GM12801 (cell line): ENCODE results near the gene PTPRE.

ENCODE experiments used
- TF ChIP-seq, protein P1 (sequence below): IDR thresholded peaks from one replicate; pipeline ENCODE4 v1.5.1; 2011; ENCODE audit warnings: control low read depth; ENCODE audit not compliant: insufficient read length; ENCODE audit errors: extremely low read depth

The PTPRE gene

GRCh38 chr10:127943336-127943910 lies 36.5 kb downstream of the PTPRE start:
- TF ChIP-seq, protein P1, sequence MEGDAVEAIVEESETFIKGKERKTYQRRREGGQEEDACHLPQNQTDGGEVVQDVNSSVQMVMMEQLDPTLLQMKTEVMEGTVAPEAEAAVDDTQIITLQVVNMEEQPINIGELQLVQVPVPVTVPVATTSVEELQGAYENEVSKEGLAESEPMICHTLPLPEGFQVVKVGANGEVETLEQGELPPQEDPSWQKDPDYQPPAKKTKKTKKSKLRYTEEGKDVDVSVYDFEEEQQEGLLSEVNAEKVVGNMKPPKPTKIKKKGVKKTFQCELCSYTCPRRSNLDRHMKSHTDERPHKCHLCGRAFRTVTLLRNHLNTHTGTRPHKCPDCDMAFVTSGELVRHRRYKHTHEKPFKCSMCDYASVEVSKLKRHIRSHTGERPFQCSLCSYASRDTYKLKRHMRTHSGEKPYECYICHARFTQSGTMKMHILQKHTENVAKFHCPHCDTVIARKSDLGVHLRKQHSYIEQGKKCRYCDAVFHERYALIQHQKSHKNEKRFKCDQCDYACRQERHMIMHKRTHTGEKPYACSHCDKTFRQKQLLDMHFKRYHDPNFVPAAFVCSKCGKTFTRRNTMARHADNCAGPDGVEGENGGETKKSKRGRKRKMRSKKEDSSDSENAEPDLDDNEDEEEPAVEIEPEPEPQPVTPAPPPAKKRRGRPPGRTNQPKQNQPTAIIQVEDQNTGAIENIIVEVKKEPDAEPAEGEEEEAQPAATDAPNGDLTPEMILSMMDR: no peak

GRCh38 chr10:127944256-127944655 lies 37.4 kb downstream of the PTPRE start:
- TF ChIP-seq, protein P1: no peak

DNA sequence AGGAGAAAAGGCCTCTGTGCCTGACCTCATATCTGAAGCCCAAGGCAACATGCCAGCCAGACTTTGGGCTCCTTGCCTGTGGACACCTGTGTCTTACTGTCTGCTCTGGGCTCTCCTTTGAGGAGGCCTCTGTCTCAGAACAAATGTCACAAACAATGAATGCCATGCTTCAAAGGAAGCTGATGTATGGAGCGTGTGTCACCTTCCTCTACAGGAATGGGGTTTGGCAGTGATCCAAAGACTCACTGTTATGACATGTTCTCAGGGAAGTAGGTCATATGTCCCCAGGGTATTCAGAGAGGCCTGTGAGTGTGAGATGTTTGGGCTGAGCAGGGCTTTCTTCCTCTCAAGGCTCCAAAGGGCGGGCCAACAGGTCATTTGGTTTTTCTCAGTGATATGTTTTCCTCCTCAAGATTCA lies 38.4 kb downstream of the PTPRE start:
- TF ChIP-seq, protein P1: no peak

GRCh38 chr10:127945948-127946711 lies 39.2 kb downstream of the PTPRE start:
- TF ChIP-seq, protein P1: no peak

DNA sequence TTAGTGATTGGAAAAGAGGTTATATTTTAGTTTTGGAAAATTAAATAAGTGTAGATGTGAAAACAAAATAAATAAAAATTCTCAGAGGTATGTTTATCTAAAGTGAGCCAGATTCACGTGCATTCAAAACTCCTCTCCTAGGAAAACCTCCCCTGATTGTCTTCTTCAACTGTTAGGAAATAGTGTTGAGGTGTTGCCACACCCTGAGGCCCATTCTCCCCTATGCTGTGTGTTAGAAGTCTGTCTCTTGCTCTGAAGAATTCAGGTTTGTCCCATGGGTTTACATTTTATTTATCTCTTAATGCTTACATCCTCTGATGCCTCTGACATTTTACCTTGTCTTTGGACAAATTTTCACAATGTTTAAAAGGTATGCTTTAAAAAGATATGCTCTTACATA lies 40.3 kb downstream of the PTPRE start:
- TF ChIP-seq, protein P1: no peak

DNA sequence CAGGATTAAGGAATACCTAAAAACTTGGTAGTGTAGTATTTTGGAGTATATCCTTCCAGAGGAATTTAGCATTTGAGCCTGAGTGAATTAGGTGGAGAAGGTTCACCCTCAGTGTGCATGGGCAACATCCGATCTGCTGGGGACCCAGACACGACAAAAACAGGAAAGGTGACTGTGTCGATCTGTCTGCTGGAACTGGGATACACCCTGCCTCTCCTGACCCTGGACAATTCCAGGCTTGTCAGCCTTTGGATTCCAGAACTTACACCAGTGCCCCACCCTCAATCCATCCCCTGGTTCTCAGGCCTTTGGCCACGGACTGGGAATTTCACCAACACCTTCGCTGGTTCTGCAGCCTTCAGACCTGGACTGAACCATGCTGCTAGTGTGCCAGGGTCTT lies 41.9 kb downstream of the PTPRE start:
- TF ChIP-seq, protein P1: no peak

DNA sequence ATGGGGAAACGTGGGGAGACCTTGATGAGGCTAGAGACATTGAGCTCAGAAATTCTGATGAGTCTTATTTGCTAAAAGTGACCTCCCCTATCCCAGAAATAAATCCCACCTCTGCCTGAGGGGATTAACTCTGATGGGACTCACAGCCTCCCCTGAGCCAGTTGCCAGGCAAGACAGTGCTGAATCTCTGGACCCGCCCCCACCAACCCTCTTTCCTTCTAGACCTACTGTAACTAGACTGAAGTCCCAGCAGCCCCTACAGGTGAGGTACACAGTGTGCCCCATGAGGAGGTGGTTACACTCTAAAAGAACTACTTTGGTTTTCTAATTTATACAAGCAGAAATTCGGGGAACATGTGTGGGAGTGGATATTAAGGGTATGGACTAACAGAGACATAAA lies 42.9 kb downstream of the PTPRE start:
- TF ChIP-seq, protein P1: no peak
